ENCODE data around the gene C10orf105. TPM values are rescaled to one million over a fixed set of nuclear protein-coding genes. Genes with fewer than 3 reads are reported as not detected.

Gene C10orf105
- polyA plus RNA-seq, 1 of the 3 experiments (the other 2 are of a cell fraction): not detected

GRCh38 chr10:71747551-71748523, 28.3 kb upstream of the C10orf105 start:
- Histone ChIP-seq H3K36me3 (replicated peaks in 1 of 2; ENCODE audit: control insufficient read depth in 1 of 2, insufficient read depth in 2 of 2, low read length in 1 of 2) (no peaks in the 10 kb centered on the region), H3K27ac (ENCODE audit: low read depth in 2 of 2, low read length in 1 of 2) (no peak overlapping the region), H3K9me3 (no peaks in the 10 kb centered on the region), H3F3A (replicated peaks; ENCODE audit: insufficient read depth) (no peaks in the 10 kb centered on the region), H3K9me2 (no peaks in the 10 kb centered on the region), H3K4me1 (ENCODE audit: control insufficient read depth in 1 of 2, insufficient read depth in 2 of 2, low read depth in 1 of 2, low read length in 1 of 2) (peaks cover 0 to 26% of the 10 kb centered on the region in 2 experiments; a peak in 1 of 4 replicates), H2AFZ (ENCODE audit: low read depth) (no peak overlapping the region), H3K79me2 (ENCODE audit: insufficient read depth) (no peaks in the 10 kb centered on the region), H3K4me2 (no peak overlapping the region), H4K20me1 (ENCODE audit: insufficient read depth) (no peaks in the 10 kb centered on the region), H3K4me3 (ENCODE audit: low read depth in 2 of 2, low read length in 1 of 2) (no peak overlapping the region), H3K9ac (no peak overlapping the region), H3K27me3 (ENCODE audit: insufficient read depth) (no peaks in the 10 kb centered on the region)
- no peak for TF ChIP-seq TEAD4 (IDR thresholded peaks at IDR 0.05; ENCODE audit: borderline replicate concordance, insufficient read depth)
- ChIA-PET POLR2A (no interaction called here), CTCF (interaction anchor here (0.9 to 1.4 kb wide), 6 partner anchors 7 to 139 kb away, joined by 3 to 8 read pairs (median 3); partner anchors contain the start of gene VSIR)
- 90% methylated on average over 11 of the region's 14 CpGs for WGBS (ENCODE audit: low lambda C conversion rate)
- no peak for DNase-seq

GRCh38 chr10:71747039-71747531, 27.5 kb upstream of the C10orf105 start:
- no peak overlapping the region for H3K27ac ChIP-seq (ENCODE audit: low read depth in 2 of 2, low read length in 1 of 2)
- POLR2A ChIA-PET: no interaction called here
- no peak overlapping the region for H2AFZ ChIP-seq (ENCODE audit: low read depth)
- no peaks in the 10 kb centered on the region for H3K27me3 ChIP-seq (ENCODE audit: insufficient read depth)
- H3K4me1 ChIP-seq (ENCODE audit: control insufficient read depth in 1 of 2, insufficient read depth in 2 of 2, low read depth in 1 of 2, low read length in 1 of 2): peaks cover 0 to 20% of the 10 kb centered on the region in 2 experiments; a peak in 1 of 4 replicates
- no peak overlapping the region for H3K4me3 ChIP-seq (ENCODE audit: low read depth in 2 of 2, low read length in 1 of 2)
- CTCF ChIA-PET: interaction anchor here (0.9 to 1.4 kb wide), 5 partner anchors 8 to 138 kb away, joined by 3 to 4 read pairs (median 3); no protein-coding TSS in a partner anchor
- no peaks in the 10 kb centered on the region for H3K9me3 ChIP-seq
- H3F3A ChIP-seq (replicated peaks; ENCODE audit: insufficient read depth): no peaks in the 10 kb centered on the region
- H4K20me1 ChIP-seq (ENCODE audit: insufficient read depth): no peaks in the 10 kb centered on the region
- H3K9me2 ChIP-seq: no peaks in the 10 kb centered on the region
- no peaks in the 10 kb centered on the region for H3K36me3 ChIP-seq (replicated peaks in 1 of 2; ENCODE audit: control insufficient read depth in 1 of 2, insufficient read depth in 2 of 2, low read length in 1 of 2)
- H3K4me2 ChIP-seq: no peak overlapping the region
- WGBS (ENCODE audit: low lambda C conversion rate): 86% methylated on average over 2 of the region's 2 CpGs
- H3K9ac ChIP-seq: no peak overlapping the region
- no peaks in the 10 kb centered on the region for H3K79me2 ChIP-seq (ENCODE audit: insufficient read depth)
- no peak for DNase-seq
- no peak for TF ChIP-seq YY1 (IDR thresholded peaks at IDR 0.05; ENCODE audit: low read depth)
- no peak for TF ChIP-seq CHD2 (IDR thresholded peaks at IDR 0.05; ENCODE audit: low read length, partially characterized antibody)
- TF ChIP-seq RXRA (IDR thresholded peaks at IDR 0.05; ENCODE audit: borderline replicate concordance, low read depth): no peak
- TF ChIP-seq JUND (IDR thresholded peaks at IDR 0.05): no peak
- no peak for TF ChIP-seq TCF12 (IDR thresholded peaks at IDR 0.05)
- TF ChIP-seq GATA2 (CRISPR knock-in tag; IDR thresholded peaks at IDR 0.05): no peak
- no peak for TF ChIP-seq USF1 (IDR thresholded peaks at IDR 0.05; ENCODE audit: borderline replicate concordance, low read depth)
- no peak for TF ChIP-seq POLR2AphosphoS5 (IDR thresholded peaks at IDR 0.05; ENCODE audit: low read depth, low read length)
- TF ChIP-seq IRF3 (IDR thresholded peaks at IDR 0.05; ENCODE audit: low read depth, low read length): no peak
- TF ChIP-seq FOSL2 (IDR thresholded peaks at IDR 0.05; ENCODE audit: borderline replicate concordance, low read depth): no peak
- no peak for TF ChIP-seq USF2 (IDR thresholded peaks at IDR 0.05; ENCODE audit: borderline replicate concordance, low read depth, low read length)
- TF ChIP-seq PBX3 (IDR thresholded peaks at IDR 0.05): no peak
- no peak for TF ChIP-seq TAF1 (IDR thresholded peaks at IDR 0.05; ENCODE audit: borderline replicate concordance, low read depth, low read length)
- no peak for TF ChIP-seq CTCF (IDR thresholded peaks at IDR 0.05)
